Panc1 (cell line): Measurements from ENCODE around the gene C16orf82. TPM values are rescaled to one million over a fixed set of nuclear protein-coding genes. Genes with fewer than 3 reads are reported as not detected.
A peak's percentile ranks its signal among the peaks of the same experiment; 100 is the strongest.

Experiments
- ATAC-seq: fragments of 200-7000 bp; cut with Tn5 transposase; 2 replicates; pipeline ENCODE4 v1.9.1; 2020; ENCODE audit warnings: mild to moderate bottlenecking, moderate library complexity
- BruUV-seq: library from RNA; stranded (reverse); fragments of 400-500 nt; replicated peaks from 2 replicates; lab custom pipeline; 2021; lab: Mats Ljungman, UMichigan
- CTCF ChIA-PET: fragments of 300-600 bp; sonication (Branson Sonifier 250); formaldehyde crosslinking; loops from one replicate; lab custom pipeline; 2022; ENCODE audit warnings: antibody characterized with exemption; lab: Charles Lee
- POLR2A ChIA-PET: fragments of 300-600 bp; sonication (Branson Sonifier 250); formaldehyde crosslinking; loops from one replicate; lab custom pipeline; 2022; ENCODE audit warnings: antibody characterized with exemption; lab: Charles Lee
- DNase-seq: peaks from one replicate; pipeline ENCODE4 v3.0.0-alpha.2; 2010; ENCODE audit warnings: low read depth, low spot score
- H3K27ac ChIP-seq: 2 replicates; pipeline ENCODE4 v1.5.1; 2011; ENCODE audit warnings: mild to moderate bottlenecking, low read length, inconsistent platforms
- H3K27me3 ChIP-seq: fragments of 200-500 bp; sonication (Bioruptor generic); 2 replicates; pipeline ENCODE4 v1.6.0; 2014; ENCODE audit warnings: low read length, inconsistent platforms; ENCODE audit not compliant: control insufficient read depth, insufficient read depth
- H3K36me3 ChIP-seq: fragments of 200-500 bp; sonication (Bioruptor generic); 2 replicates; pipeline ENCODE4 v1.5.1; 2014; ENCODE audit warnings: inconsistent platforms, mild to moderate bottlenecking, low read length, moderate library complexity; ENCODE audit not compliant: control insufficient read depth, insufficient read depth
- H3K4me1 ChIP-seq: 2 replicates; pipeline ENCODE4 v1.5.1; 2011; ENCODE audit warnings: inconsistent platforms, mild to moderate bottlenecking, low read length, moderate library complexity; ENCODE audit not compliant: control insufficient read depth, insufficient read depth
- H3K4me3 ChIP-seq, 2 experiments: 2 replicates each; pipeline ENCODE4 v1.5.1; 2011 to 2012; ENCODE audit warnings: low read depth in 2 of 2, low read length in 2 of 2, mild to moderate bottlenecking in 2 of 2, inconsistent platforms in 1 of 2, moderate library complexity in 1 of 2
- H3K9me3 ChIP-seq: fragments of 200-500 bp; sonication (Bioruptor generic); 2 replicates; pipeline ENCODE4 v1.5.1; 2014; ENCODE audit warnings: low read depth, mild to moderate bottlenecking, inconsistent platforms, low read length, moderate library complexity; ENCODE audit not compliant: control insufficient read depth, insufficient read depth
- POLR2AphosphoS5 ChIP-seq: IDR thresholded peaks from 2 replicates; pipeline ENCODE4 v1.6.1; 2012; ENCODE audit warnings: mild to moderate bottlenecking, low read depth, low read length, moderate library complexity
- SIN3A ChIP-seq: IDR thresholded peaks from 2 replicates; pipeline ENCODE4 v1.6.1; 2012; ENCODE audit warnings: low read depth, mild to moderate bottlenecking, low read length, moderate library complexity, borderline replicate concordance; ENCODE audit not compliant: insufficient read depth
- TCF7L2 ChIP-seq: IDR thresholded peaks from 2 replicates; pipeline ENCODE4 v1.6.1; 2011; ENCODE audit warnings: mild to moderate bottlenecking, low read depth, low read length, inconsistent platforms
- in situ Hi-C: cut with HindIII; loops from 2 replicates; pipeline ENCODE4 v1.10.0; 2016; ENCODE audit warnings: low sequenced_read_pairs, low pct_unique_long_range_greater_than_20kb
- intact Hi-C: fragments of 100-400 bp; cut with micrococcal nuclease; formaldehyde crosslinking; loops from one replicate; pipeline ENCODE4 v1.10.0; 2022; ENCODE audit not compliant: unreplicated experiment
- total RNA-seq: library from RNA; stranded (reverse); gene quantifications from one replicate; pipeline ENCODE4 v1.2.1, GENCODE V29; 2021; ENCODE audit not compliant: unreplicated experiment
- TF ChIP-seq, protein P1 (sequence below): fragments of 450-650 bp; IDR thresholded peaks from 2 replicates; pipeline ENCODE4 v1.5.1; 2017; ENCODE audit warnings: mild to moderate bottlenecking
- TF ChIP-seq, protein P2 (sequence below), 2 experiments: IDR thresholded peaks; 2 replicates each; pipeline ENCODE4 v1.6.1; 2011 to 2012; ENCODE audit warnings: low read depth in 2 of 2, control low read depth in 1 of 2, low read length in 1 of 2, mild to moderate bottlenecking in 1 of 2, moderate library complexity in 1 of 2; ENCODE audit not compliant: insufficient read depth in 1 of 2

C16orf82 gene
- total RNA-seq, 1 experiment from 2014 or later = not detected

DNA sequence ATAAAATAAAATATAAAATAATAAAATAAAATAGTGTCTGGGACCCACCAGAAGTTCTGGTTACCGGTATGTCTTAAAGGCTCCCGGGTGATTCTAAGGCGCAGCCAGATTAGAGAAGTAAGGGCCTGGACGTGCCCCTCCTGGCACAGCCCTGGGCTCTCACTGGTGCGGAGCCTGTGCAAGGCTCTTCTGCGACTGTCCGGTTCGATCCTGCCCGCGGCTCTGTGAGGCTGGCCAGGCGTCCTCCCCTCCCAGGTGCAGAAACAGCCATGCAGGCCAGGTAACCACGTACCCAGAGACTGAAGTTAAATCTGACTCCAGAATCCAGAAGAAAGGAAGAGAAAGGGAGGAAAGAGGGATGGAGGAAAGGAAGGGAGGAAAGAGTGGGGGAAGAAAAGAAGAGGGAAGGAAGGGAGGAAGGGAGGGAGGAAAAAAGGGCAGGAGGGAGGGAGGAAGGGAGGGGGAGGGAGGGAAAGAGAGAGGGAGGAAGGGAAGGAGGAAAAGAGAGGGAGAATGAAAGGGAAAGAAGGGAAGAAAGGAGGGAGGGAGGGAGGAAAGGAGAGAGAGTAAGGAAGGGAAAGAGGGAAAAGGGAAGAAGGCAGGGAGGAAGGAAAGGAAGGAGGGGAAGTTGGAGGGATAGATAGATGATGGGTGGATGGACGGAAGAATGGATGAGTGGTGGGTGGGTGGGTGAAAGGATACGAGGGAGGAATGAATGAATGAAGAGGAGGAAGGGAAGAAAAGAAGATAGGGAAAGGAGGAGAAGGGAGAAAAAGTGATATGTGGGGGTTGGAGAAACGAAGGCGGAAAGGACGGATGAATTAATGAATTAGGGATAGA lies 42.3 kb downstream of the C16orf82 start:
- peaks cover 2% of the 10 kb centered on the region; the same call in 1 of the 2 replicates for H3K27me3 ChIP-seq
- peaks cover 6% of the 10 kb centered on the region; the same call in 1 of the 2 replicates for H3K4me1 ChIP-seq
- no peak overlapping the region for H3K27ac ChIP-seq
- intact Hi-C loops (no loop called here), in situ Hi-C loops (no loop called here)
- H3K36me3 ChIP-seq = no peaks in the 10 kb centered on the region
- H3K4me3 ChIP-seq = no peak overlapping the region
- ChIA-PET CTCF (interaction anchor here (0.5 to 0.9 kb wide), 3 partner anchors 549 to 1271 kb away, joined by 3 to 16 read pairs (median 13); no protein-coding TSS in a partner anchor), POLR2A (no interaction called here)
- TF ChIP-seq TCF7L2 (no peak), POLR2AphosphoS5 (no peak), SIN3A (no peak)
- TF ChIP-seq, protein P1, sequence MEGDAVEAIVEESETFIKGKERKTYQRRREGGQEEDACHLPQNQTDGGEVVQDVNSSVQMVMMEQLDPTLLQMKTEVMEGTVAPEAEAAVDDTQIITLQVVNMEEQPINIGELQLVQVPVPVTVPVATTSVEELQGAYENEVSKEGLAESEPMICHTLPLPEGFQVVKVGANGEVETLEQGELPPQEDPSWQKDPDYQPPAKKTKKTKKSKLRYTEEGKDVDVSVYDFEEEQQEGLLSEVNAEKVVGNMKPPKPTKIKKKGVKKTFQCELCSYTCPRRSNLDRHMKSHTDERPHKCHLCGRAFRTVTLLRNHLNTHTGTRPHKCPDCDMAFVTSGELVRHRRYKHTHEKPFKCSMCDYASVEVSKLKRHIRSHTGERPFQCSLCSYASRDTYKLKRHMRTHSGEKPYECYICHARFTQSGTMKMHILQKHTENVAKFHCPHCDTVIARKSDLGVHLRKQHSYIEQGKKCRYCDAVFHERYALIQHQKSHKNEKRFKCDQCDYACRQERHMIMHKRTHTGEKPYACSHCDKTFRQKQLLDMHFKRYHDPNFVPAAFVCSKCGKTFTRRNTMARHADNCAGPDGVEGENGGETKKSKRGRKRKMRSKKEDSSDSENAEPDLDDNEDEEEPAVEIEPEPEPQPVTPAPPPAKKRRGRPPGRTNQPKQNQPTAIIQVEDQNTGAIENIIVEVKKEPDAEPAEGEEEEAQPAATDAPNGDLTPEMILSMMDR = no peak
- TF ChIP-seq, protein P2, sequence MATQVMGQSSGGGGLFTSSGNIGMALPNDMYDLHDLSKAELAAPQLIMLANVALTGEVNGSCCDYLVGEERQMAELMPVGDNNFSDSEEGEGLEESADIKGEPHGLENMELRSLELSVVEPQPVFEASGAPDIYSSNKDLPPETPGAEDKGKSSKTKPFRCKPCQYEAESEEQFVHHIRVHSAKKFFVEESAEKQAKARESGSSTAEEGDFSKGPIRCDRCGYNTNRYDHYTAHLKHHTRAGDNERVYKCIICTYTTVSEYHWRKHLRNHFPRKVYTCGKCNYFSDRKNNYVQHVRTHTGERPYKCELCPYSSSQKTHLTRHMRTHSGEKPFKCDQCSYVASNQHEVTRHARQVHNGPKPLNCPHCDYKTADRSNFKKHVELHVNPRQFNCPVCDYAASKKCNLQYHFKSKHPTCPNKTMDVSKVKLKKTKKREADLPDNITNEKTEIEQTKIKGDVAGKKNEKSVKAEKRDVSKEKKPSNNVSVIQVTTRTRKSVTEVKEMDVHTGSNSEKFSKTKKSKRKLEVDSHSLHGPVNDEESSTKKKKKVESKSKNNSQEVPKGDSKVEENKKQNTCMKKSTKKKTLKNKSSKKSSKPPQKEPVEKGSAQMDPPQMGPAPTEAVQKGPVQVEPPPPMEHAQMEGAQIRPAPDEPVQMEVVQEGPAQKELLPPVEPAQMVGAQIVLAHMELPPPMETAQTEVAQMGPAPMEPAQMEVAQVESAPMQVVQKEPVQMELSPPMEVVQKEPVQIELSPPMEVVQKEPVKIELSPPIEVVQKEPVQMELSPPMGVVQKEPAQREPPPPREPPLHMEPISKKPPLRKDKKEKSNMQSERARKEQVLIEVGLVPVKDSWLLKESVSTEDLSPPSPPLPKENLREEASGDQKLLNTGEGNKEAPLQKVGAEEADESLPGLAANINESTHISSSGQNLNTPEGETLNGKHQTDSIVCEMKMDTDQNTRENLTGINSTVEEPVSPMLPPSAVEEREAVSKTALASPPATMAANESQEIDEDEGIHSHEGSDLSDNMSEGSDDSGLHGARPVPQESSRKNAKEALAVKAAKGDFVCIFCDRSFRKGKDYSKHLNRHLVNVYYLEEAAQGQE (IDR thresholded peaks at IDR 0.05; ENCODE audit: insufficient read depth in 1 of 2, low read depth in 2 of 2, low read length in 1 of 2) = no peak
- no peaks in the 10 kb centered on the region for H3K9me3 ChIP-seq
- ATAC-seq (no peak), DNase-seq (no peak)
- no TSS peak for BruUV-seq

DNA sequence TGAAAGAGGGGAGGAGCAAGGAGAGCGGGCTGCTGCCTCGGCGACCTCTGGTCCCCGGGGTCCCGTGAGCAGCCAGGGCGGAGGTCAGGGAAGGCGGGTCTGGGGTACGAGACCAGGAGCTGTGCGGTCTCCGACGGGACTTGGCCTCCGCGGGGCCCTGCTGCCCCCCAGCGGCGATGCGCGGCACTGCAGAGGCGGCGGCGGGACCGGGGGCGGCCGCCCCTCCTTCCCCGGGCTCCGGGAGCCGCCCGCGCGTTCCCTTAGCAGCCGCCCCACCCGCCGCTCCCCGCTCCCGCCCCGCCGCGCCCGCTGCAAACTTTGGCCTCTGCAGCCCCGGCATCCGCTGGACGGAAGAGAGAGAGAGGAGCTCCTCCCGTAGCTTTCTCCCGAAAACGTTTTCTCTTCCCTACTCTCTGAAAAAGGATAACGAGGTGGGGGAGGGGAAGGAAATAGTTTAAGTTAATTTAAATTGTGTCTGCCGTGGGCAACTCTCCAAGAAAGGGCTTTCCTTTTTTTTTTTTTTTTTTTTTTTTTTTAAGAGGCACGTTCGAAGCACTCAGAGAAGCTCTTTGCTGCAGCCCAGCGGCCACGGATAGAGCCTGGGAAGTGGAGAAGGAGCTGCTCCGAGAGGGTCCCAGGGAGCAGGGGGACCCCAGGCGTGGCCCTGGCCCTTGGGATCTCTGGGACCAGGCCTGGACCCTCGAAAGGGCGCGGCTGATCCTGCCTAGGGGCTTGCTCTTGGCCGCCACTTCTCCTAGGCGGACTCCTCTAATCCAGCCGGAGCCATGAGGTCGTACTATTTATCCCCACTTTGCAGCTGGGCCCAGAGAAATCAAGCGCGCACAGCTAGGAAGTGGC lies 43.2 kb downstream of the C16orf82 start:
- H3K4me3 ChIP-seq = peak overlapping the region; percentile 31 to 47
- DNase-seq = no peak
- no peak overlapping the region for H3K27ac ChIP-seq
- no peaks in the 10 kb centered on the region for H3K36me3 ChIP-seq
- peak; percentile 84 for ATAC-seq
- in situ Hi-C loops (no loop called here), intact Hi-C loops (loop anchor here (1.0 kb wide), 1 partner anchor 1272 kb away; no protein-coding TSS in a partner anchor)
- ChIA-PET CTCF (interaction anchor here (0.5 to 1.0 kb wide), 34 partner anchors 17 to 1879 kb away, joined by 3 to 23 read pairs (median 7); no protein-coding TSS in a partner anchor), POLR2A (interaction anchor here (0.7 kb wide), 1 partner anchor 1842 kb away, joined by 4 read pairs; no protein-coding TSS in a partner anchor)
- H3K9me3 ChIP-seq = no peaks in the 10 kb centered on the region
- peaks cover 2% of the 10 kb centered on the region; the same call in 1 of the 2 replicates for H3K27me3 ChIP-seq
- no TSS peak for BruUV-seq
- TF ChIP-seq, protein P1 = peak; percentile 97
- TF ChIP-seq, protein P2 (IDR thresholded peaks at IDR 0.05; ENCODE audit: insufficient read depth in 1 of 2, low read depth in 2 of 2, low read length in 1 of 2) = no peak
- peaks cover 6% of the 10 kb centered on the region; the same call in 1 of the 2 replicates for H3K4me1 ChIP-seq
